Measurements from ENCODE around the gene TOPORS.

The TOPORS gene

DNA sequence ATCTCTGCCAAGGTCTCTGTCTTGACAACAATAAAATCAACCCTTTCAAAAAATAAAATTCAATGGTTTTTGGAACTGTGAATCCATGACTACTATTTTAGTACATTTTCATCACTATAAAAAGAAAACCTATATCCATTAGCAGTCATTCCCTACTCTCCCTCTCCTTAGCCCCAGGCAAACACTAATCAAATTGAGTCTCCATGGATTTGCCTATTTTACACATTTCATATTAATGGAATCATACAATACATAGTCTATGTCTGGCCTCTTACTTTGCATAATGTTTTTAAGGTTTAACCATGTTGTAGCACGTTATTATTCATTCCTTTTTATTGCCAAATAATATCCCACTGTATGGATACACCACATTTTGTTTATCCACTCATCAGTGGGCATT, 50.5 kb downstream of the TOPORS start:
- no peak for DNase-seq

GRCh38 chr9:32500768-32501167, 51.6 kb downstream of the TOPORS start:
- no peak for DNase-seq

- no peak for DNase-seq
These were observed 54.5 kb downstream of the TOPORS start for GRCh38 chr9:32497921-32498320.

DNA sequence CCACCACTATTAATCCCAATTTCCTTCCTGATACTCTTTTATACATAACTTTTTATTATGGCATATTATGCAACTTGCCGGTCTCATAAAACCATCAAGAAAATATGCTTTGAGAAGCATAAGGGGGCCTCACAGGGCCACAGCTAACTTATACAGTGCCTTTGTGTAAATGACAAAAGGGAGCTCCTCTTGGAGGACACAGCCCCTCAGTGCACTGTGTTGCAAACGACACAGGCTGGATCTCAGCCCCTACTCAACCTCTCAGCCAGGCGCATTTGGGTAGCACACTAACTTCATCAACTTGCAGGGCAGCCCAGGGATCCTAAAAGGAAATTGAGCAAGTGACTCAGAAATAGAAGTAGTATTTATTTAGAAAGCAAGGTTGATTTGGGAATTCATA, 61.8 kb downstream of the TOPORS start:
- DNase-seq = no peak
